ENCODE data around the gene IFT22. TPM values are rescaled to one million over a fixed set of nuclear protein-coding genes. Genes with fewer than 3 reads are reported as not detected.
"Not testable (repeated sequence)": the region's sequence is repeated elsewhere in the genome, so short reads cannot be mapped to it uniquely, and the experiment has no call there.

IFT22 gene
- total RNA-seq, 2 donors from 2014 or later = 22.0 to 26.9 TPM

- Histone ChIP-seq H3K27me3 (no peaks in the 10 kb centered on the region), H3K9me3 (no peaks in the 10 kb centered on the region), H3K27ac (no peak overlapping the region), H3K4me3 (peak overlapping the region; percentile 33 to 62), H3K4me1 (peaks cover 0 to 17% of the 10 kb centered on the region in 2 donors), H3K36me3 (no peaks in the 10 kb centered on the region)
- peak; percentile 61 for DNase-seq (ENCODE audit: low spot score)
- peak; percentile 86 to 95 for TF ChIP-seq CTCF (IDR thresholded peaks at IDR 0.05)
These were observed 42.2 kb upstream of the IFT22 start for GRCh38 chr7:101363734-101364374.

- no peaks in the 10 kb centered on the region for H3K9me3 ChIP-seq
- H3K4me1 ChIP-seq = peaks cover 0 to 17% of the 10 kb centered on the region in 2 donors
- H3K27ac ChIP-seq = no peak overlapping the region
- TF ChIP-seq CTCF (IDR thresholded peaks at IDR 0.05) = no peak
- H3K36me3 ChIP-seq = no peaks in the 10 kb centered on the region
- no peak for DNase-seq (ENCODE audit: low spot score)
- H3K4me3 ChIP-seq = peak overlapping the region; percentile 33 to 62
- H3K27me3 ChIP-seq = no peaks in the 10 kb centered on the region
These were observed 41.7 kb upstream of the IFT22 start for GRCh38 chr7:101363196-101363733.

- H3K36me3 ChIP-seq = no peaks in the 10 kb centered on the region
- H3K4me1 ChIP-seq = peaks cover 0 to 17% of the 10 kb centered on the region in 2 donors
- no peaks in the 10 kb centered on the region for H3K9me3 ChIP-seq
- H3K27me3 ChIP-seq = no peaks in the 10 kb centered on the region
- no peak for TF ChIP-seq CTCF (IDR thresholded peaks at IDR 0.05)
- no peak for DNase-seq (ENCODE audit: low spot score)
- peak within 1 kb of the TSS; percentile 33 to 62 for H3K4me3 ChIP-seq
- H3K27ac ChIP-seq = no peak within 1 kb of the TSS
These were observed 41.0 kb upstream of the IFT22 start, which contains the start of gene COL26A1 for GRCh38 chr7:101362334-101363195. TSS of gene COL26A1 (plus strand) at chr7:101362875. CDS start at chr7:101363033, 158 bp downstream.

- DNase-seq (ENCODE audit: low spot score) = no peak
- no peaks in the 10 kb centered on the region for H3K9me3 ChIP-seq
- no peaks in the 10 kb centered on the region for H3K27me3 ChIP-seq
- no peak overlapping the region for H3K27ac ChIP-seq
- no peak overlapping the region for H3K4me3 ChIP-seq
- no peak for TF ChIP-seq CTCF (IDR thresholded peaks at IDR 0.05)
- no peaks in the 10 kb centered on the region for H3K4me1 ChIP-seq
- H3K36me3 ChIP-seq = no peaks in the 10 kb centered on the region
These were observed 35.8 kb upstream of the IFT22 start for GRCh38 chr7:101357433-101357832.

GRCh38 chr7:101352920-101353308, 31.3 kb upstream of the IFT22 start:
- H3K36me3 ChIP-seq = no peaks in the 10 kb centered on the region
- no peak for DNase-seq (ENCODE audit: low spot score)
- no peaks in the 10 kb centered on the region for H3K4me1 ChIP-seq
- no peaks in the 10 kb centered on the region for H3K9me3 ChIP-seq
- no peaks in the 10 kb centered on the region for H3K27me3 ChIP-seq
- H3K27ac ChIP-seq = no peak overlapping the region
- no peak for TF ChIP-seq CTCF (IDR thresholded peaks at IDR 0.05)
- no peak overlapping the region for H3K4me3 ChIP-seq

GRCh38 chr7:101349300-101349699, 27.7 kb upstream of the IFT22 start:
- not testable (repeated sequence) for H3K27me3 ChIP-seq; H3K27ac ChIP-seq; H3K36me3 ChIP-seq; DNase-seq (ENCODE audit: low spot score); H3K9me3 ChIP-seq; H3K4me1 ChIP-seq; H3K4me3 ChIP-seq

GRCh38 chr7:101348456-101349067, 26.9 kb upstream of the IFT22 start:
- H3K4me1 ChIP-seq; H3K4me3 ChIP-seq; H3K27ac ChIP-seq; H3K36me3 ChIP-seq; H3K9me3 ChIP-seq; DNase-seq (ENCODE audit: low spot score); H3K27me3 ChIP-seq: not testable (repeated sequence)

All from right atrium auricular region (tissue), 2 donors.